NT2/D1 (cell line): ENCODE data around the gene FGFR2.

Source experiments
- DNase-seq: peaks from one replicate; pipeline ENCODE4 v3.0.0-alpha.2; 2011; ENCODE audit warnings: low read depth, low spot score
- H3K27me3 ChIP-seq: 2 replicates; pipeline ENCODE4 v1.6.0; 2011; ENCODE audit warnings: mild to moderate bottlenecking; ENCODE audit not compliant: insufficient read length, insufficient read depth
- H3K36me3 ChIP-seq: 2 replicates; pipeline ENCODE4 v1.6.1; 2011; ENCODE audit warnings: mild to moderate bottlenecking, low read length, mixed read lengths; ENCODE audit not compliant: insufficient read depth, insufficient read length
- H3K4me1 ChIP-seq: 2 replicates; pipeline ENCODE4 v1.5.1; 2011; ENCODE audit not compliant: insufficient read depth, insufficient read length
- H3K4me3 ChIP-seq: 2 replicates; pipeline ENCODE4 v1.5.1; 2011; ENCODE audit warnings: low read depth; ENCODE audit not compliant: insufficient read length
- H3K9ac ChIP-seq: 2 replicates; pipeline ENCODE4 v1.6.0; 2011; ENCODE audit warnings: low read depth; ENCODE audit not compliant: insufficient read length
- H3K9me3 ChIP-seq: 2 replicates; pipeline ENCODE4 v1.5.1; 2011; ENCODE audit warnings: mild to moderate bottlenecking, low read length; ENCODE audit not compliant: insufficient read depth
- SUZ12 ChIP-seq: IDR thresholded peaks from 2 replicates; pipeline ENCODE4 v1.6.1; 2011; ENCODE audit not compliant: insufficient read length, insufficient read depth; ENCODE audit errors: extremely low read depth
- YY1 ChIP-seq: IDR thresholded peaks from 2 replicates; pipeline ENCODE4 v1.6.1; 2011; ENCODE audit not compliant: insufficient read length, insufficient read depth
- ZNF274 ChIP-seq: IDR thresholded peaks from 2 replicates; pipeline ENCODE4 v1.6.1; 2011; ENCODE audit warnings: mild to moderate bottlenecking, low read depth, low read length

The FGFR2 gene

DNA sequence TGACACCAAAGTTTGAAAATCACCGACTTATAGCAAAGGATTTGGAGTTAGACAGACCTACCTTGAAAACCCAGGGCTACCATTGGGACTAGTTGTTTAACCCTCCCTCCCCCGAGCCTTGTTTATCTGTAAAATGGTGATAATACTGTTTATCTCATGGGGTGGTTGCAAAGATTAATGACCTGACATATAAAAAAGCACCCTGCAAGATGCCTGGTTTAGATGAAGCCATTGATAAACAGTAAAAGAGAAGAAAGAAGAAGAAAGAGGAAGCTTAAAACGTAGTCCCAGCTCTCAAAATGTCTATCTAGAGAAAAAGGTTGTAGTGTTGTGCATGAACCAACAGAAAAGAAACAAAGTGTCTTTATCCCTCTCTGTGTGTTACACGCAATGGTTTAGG lies 145.7 kb downstream of the FGFR2 start:
- H3K9ac ChIP-seq: no peak overlapping the region
- H3K4me3 ChIP-seq: no peak overlapping the region
- H3K27me3 ChIP-seq: no peaks in the 10 kb centered on the region
- no peaks in the 10 kb centered on the region for H3K36me3 ChIP-seq
- TF ChIP-seq SUZ12: no peak
- no peak for TF ChIP-seq YY1
- TF ChIP-seq ZNF274: no peak
- H3K9me3 ChIP-seq: no peaks in the 10 kb centered on the region
- H3K4me1 ChIP-seq: no peaks in the 10 kb centered on the region
- no peak for DNase-seq

GRCh38 chr10:121450247-121450646 lies 148.0 kb downstream of the FGFR2 start:
- H3K27me3 ChIP-seq: no peaks in the 10 kb centered on the region
- no peaks in the 10 kb centered on the region for H3K36me3 ChIP-seq
- no peak for DNase-seq
- TF ChIP-seq YY1: no peak
- TF ChIP-seq ZNF274: no peak
- TF ChIP-seq SUZ12: no peak
- H3K4me3 ChIP-seq: no peak overlapping the region
- no peak overlapping the region for H3K9ac ChIP-seq
- H3K9me3 ChIP-seq: no peaks in the 10 kb centered on the region
- H3K4me1 ChIP-seq: no peaks in the 10 kb centered on the region

GRCh38 chr10:121449482-121449924 lies 148.7 kb downstream of the FGFR2 start:
- DNase-seq: no peak
- H3K4me1 ChIP-seq: no peaks in the 10 kb centered on the region
- H3K9ac ChIP-seq: no peak overlapping the region
- no peaks in the 10 kb centered on the region for H3K27me3 ChIP-seq
- TF ChIP-seq ZNF274 (no peak), YY1 (no peak), SUZ12 (no peak)
- no peak overlapping the region for H3K4me3 ChIP-seq
- no peaks in the 10 kb centered on the region for H3K36me3 ChIP-seq
- no peaks in the 10 kb centered on the region for H3K9me3 ChIP-seq

DNA sequence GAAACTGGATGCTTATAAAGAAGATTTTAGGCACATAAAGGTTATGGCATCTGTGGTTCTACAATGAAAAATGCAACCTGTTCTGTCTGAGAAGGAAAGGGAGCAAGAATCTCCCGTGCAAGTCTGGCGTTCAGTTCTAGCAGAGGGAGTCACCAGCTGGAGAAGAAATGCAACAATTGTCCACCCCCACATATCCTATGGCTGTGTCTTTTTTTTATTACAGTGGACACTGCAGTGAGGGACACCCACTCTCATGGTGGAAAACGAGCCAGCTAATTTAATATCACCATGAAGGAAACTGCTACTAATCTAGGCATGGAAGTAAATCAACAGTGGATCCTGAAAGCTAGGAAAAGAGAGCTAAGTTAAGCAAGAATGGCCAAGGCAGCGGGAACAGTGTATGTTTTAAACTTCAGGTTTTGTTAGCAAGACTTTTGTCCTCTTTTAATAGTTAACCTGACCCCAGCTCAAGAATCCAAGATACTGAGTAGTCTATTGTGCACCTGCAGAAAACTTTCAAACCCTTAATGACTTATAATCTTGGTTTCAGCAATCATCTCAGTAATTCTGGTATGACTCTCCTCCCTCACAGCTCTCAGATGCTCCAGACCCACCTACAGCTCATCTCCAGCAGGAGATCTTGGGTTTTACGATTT lies 149.3 kb downstream of the FGFR2 start:
- Histone ChIP-seq H3K9me3 (no peaks in the 10 kb centered on the region), H3K27me3 (no peaks in the 10 kb centered on the region), H3K4me3 (no peak overlapping the region), H3K36me3 (no peaks in the 10 kb centered on the region), H3K9ac (no peak overlapping the region), H3K4me1 (no peaks in the 10 kb centered on the region)
- no peak for DNase-seq
- TF ChIP-seq YY1 (no peak), SUZ12 (no peak), ZNF274 (no peak)

GRCh38 chr10:121444520-121445165 lies 153.6 kb downstream of the FGFR2 start:
- no peak for DNase-seq
- no peak overlapping the region for H3K9ac ChIP-seq
- no peak for TF ChIP-seq ZNF274
- TF ChIP-seq SUZ12: no peak
- no peak for TF ChIP-seq YY1
- H3K36me3 ChIP-seq: no peaks in the 10 kb centered on the region
- H3K4me3 ChIP-seq: no peak overlapping the region
- no peaks in the 10 kb centered on the region for H3K9me3 ChIP-seq
- no peaks in the 10 kb centered on the region for H3K27me3 ChIP-seq
- no peaks in the 10 kb centered on the region for H3K4me1 ChIP-seq

DNA sequence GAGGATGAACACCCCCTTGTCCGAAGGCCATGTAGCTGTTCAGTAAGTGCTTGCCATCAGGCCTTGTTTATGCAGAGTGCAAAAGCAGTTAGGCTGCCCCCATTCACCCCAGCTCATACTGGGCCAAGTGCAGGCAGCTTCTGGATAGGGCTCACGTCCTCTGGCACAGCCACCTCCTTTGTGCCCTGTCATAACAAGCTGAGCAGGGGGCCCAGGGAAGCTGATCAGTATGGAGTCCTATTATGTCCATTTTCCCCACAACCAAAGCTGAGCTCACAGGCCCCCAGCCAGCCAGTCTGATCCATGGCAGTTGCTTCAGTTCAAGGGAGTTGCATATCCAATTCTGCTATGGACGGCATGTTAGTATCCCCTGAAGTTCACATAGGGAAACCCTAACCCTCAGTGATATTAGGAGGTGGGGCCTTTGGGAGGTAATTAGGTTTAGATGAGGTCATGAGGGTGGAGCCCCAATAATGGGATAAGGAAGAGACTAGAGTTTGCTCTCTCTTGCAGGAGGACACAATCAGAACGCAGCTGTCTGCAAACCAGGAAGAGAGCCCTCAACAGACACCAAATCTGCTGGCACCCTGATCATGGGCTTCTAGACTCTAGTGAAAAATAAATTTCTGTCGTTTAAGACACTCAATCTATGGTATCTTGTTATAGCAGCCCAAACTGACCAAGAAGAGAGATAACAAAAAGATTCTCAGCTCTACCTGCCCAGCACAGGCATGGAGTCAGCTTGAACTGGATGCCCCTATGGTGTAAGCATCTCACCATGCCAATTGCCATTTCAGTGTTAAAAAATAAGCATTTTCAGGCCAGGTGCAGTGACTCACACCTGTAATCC lies 155.9 kb downstream of the FGFR2 start:
- H3K9me3 ChIP-seq: no peaks in the 10 kb centered on the region
- no peaks in the 10 kb centered on the region for H3K27me3 ChIP-seq
- H3K9ac ChIP-seq: no peak overlapping the region
- H3K4me1 ChIP-seq: no peaks in the 10 kb centered on the region
- no peak for TF ChIP-seq ZNF274
- TF ChIP-seq YY1: no peak
- TF ChIP-seq SUZ12: no peak
- H3K4me3 ChIP-seq: no peak overlapping the region
- no peak for DNase-seq
- H3K36me3 ChIP-seq: no peaks in the 10 kb centered on the region

DNA sequence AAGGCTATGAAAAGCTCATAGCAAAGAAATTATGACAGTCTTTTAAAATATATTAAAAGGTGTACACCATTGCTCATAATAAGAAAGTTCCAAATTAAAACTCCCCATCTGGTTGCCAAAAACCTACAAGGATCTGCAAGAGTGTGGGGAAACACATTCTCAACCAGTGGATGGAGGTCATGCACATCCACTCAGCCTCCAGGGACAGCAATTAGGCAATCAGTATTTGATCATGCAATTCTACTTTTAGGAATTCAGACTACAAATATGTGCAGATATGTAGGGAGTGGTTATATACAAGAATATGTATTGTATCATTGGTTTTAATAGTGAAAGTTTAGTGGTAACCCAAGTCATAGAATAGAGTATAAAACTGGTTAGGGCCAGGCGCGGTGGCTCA lies 157.8 kb downstream of the FGFR2 start:
- Histone ChIP-seq H3K4me1 (no peaks in the 10 kb centered on the region), H3K4me3 (no peak overlapping the region), H3K9ac (no peak overlapping the region), H3K9me3 (no peaks in the 10 kb centered on the region), H3K27me3 (no peaks in the 10 kb centered on the region), H3K36me3 (no peaks in the 10 kb centered on the region)
- no peak for DNase-seq
- TF ChIP-seq ZNF274 (no peak), SUZ12 (no peak)
